GM12873 (cell line): ENCODE results near the gene BEND5.

Experiments
- TF ChIP-seq, protein P1 (sequence below): IDR thresholded peaks from 2 replicates; pipeline ENCODE4 v1.5.1; 2012; ENCODE audit warnings: low read depth, mild to moderate bottlenecking, moderate library complexity, low read length, control low read depth; ENCODE audit not compliant: insufficient read depth; ENCODE audit errors: missing control alignments

The BEND5 gene

GRCh38 chr1:48776393-48777218, at the start of gene BEND5:
BEND5 (minus strand) TSS chr1:48776891; CDS start chr1:48776831, 60 bp downstream.
- TF ChIP-seq, protein P1, sequence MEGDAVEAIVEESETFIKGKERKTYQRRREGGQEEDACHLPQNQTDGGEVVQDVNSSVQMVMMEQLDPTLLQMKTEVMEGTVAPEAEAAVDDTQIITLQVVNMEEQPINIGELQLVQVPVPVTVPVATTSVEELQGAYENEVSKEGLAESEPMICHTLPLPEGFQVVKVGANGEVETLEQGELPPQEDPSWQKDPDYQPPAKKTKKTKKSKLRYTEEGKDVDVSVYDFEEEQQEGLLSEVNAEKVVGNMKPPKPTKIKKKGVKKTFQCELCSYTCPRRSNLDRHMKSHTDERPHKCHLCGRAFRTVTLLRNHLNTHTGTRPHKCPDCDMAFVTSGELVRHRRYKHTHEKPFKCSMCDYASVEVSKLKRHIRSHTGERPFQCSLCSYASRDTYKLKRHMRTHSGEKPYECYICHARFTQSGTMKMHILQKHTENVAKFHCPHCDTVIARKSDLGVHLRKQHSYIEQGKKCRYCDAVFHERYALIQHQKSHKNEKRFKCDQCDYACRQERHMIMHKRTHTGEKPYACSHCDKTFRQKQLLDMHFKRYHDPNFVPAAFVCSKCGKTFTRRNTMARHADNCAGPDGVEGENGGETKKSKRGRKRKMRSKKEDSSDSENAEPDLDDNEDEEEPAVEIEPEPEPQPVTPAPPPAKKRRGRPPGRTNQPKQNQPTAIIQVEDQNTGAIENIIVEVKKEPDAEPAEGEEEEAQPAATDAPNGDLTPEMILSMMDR: no peak

- TF ChIP-seq, protein P1: no peak
These were observed 46.5 kb upstream of the BEND5 start for GRCh38 chr1:48823168-48823567.

DNA sequence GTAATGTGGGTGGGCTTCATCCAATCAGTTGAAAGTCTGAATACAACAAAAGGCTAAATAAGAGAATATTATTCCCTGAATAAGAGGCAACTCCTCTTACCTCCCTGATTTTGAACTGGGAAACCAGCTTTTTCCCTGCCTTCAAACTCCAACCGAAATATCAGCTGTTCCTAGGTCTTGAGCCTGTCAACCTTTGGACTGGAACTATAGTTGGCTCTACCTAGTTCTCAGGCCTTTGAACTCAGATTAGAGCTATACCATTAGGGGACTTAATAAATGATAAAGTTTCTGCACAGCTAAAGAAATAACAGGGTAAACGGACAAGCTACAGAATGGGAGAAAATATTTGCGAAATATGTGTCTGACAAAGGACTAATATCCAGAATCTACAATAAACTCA, 43.8 kb upstream of the BEND5 start:
- TF ChIP-seq, protein P1: no peak

DNA sequence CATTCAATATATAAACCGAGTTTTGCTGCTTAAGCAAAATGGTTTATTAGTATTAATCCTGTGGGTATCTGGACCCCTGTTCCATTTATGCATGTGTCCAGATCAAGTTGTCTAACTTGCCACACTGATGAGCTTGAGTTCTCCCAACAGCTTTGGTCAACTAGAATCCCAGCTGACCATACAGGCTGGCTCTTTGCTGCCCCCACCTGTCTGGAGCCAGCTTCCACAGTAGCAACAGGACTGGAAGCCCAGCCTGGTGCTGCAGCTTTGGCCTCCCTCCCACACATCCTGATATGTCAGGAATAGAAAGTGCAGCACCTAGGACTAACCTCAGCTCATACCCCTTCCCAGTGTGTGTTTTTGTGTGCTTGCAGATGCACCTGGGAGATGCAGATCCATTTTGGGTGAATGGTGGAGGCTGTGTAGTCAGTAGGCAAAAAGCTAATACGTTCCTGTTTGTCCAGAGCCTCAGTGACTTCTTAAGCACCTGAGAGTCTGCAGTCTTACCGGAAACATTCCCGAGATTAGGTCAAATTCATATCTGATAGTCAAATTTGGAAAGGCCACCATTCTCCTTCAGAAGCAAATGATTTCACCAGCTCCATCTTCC, 40.9 kb upstream of the BEND5 start:
- TF ChIP-seq, protein P1: peak; percentile 91

DNA sequence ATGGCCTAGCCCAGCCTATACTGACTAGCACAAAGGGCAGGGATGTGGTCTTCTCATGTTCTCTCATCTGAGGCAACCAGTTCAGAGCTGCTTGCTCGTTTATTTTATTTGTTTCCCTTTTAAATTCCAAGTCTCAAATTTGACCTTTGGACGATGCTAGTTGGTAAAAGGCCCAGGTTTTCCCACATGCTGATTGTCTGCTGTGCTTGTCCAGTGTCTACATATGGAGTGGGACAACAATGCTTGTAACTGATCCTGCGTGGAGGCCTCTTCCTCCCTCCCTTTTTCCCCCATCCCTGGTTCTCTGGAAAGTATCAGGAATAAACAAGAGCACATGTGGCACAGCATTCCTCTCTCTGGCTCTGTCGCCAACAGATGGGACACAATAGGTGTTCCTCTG, 34.0 kb upstream of the BEND5 start:
- TF ChIP-seq, protein P1: no peak

- TF ChIP-seq, protein P1: no peak
These were observed 31.8 kb upstream of the BEND5 start for GRCh38 chr1:48808496-48808895.

- TF ChIP-seq, protein P1: no peak
These were observed 31.0 kb upstream of the BEND5 start for GRCh38 chr1:48807554-48808260.
